Loucy (cell line): ENCODE results near the gene DEPDC7.

Source experiments
- CTCF ChIP-seq: fragments of 200-600 bp; sonication (generic); conservative IDR thresholded peaks from 2 replicates; pipeline ENCODE4 v1.5.1; 2014; ENCODE audit warnings: mild to moderate bottlenecking, antibody characterized with exemption, low read length
- EZH2phosphoT487 ChIP-seq: fragments of 200-600 bp; IDR thresholded peaks from 2 replicates; pipeline ENCODE4 v1.6.1; 2018; ENCODE audit warnings: antibody characterized with exemption, mild to moderate bottlenecking, moderate library complexity, borderline replicate concordance

GRCh38 chr11:32987851-32988250 is 27.8 kb upstream of the DEPDC7 start:
- TF ChIP-seq CTCF, result no peak
- TF ChIP-seq EZH2phosphoT487, result no peak
